ENCODE results near the gene ARHGAP24.
"Not testable (repeated sequence)": the region's sequence is repeated elsewhere in the genome, so short reads cannot be mapped to it uniquely, and the experiment has no call there.

Gene ARHGAP24

GRCh38 chr4:85486425-85487086 lies 11.6 kb downstream of the ARHGAP24 start:
- DNase-seq = no peak

GRCh38 chr4:85488416-85488815 lies 13.5 kb downstream of the ARHGAP24 start:
- no peak for DNase-seq

GRCh38 chr4:85489273-85489981 lies 14.5 kb downstream of the ARHGAP24 start:
- DNase-seq = no peak

GRCh38 chr4:85491527-85491926 lies 16.6 kb downstream of the ARHGAP24 start:
- no peak for DNase-seq

- no peak for DNase-seq
Observed at GRCh38 chr4:85492336-85492735, 17.4 kb downstream of the ARHGAP24 start.

GRCh38 chr4:85495621-85496020 lies 20.7 kb downstream of the ARHGAP24 start:
- no peak for DNase-seq

GRCh38 chr4:85496126-85496849 lies 21.3 kb downstream of the ARHGAP24 start:
- DNase-seq = no peak

GRCh38 chr4:85496933-85497332 lies 22.0 kb downstream of the ARHGAP24 start:
- DNase-seq = no peak

- DNase-seq = no peak
Observed at GRCh38 chr4:85498068-85498733, 23.3 kb downstream of the ARHGAP24 start.

GRCh38 chr4:85499573-85499972 lies 24.6 kb downstream of the ARHGAP24 start:
- DNase-seq = no peak

- no peak for DNase-seq
Observed at GRCh38 chr4:85500110-85500867, 25.3 kb downstream of the ARHGAP24 start.

- not testable (repeated sequence) for DNase-seq
Observed at GRCh38 chr4:85501145-85501544, 26.2 kb downstream of the ARHGAP24 start.

- no peak for DNase-seq
Observed at GRCh38 chr4:85508654-85509053, 33.7 kb downstream of the ARHGAP24 start.

GRCh38 chr4:85509882-85510631 lies 35.1 kb downstream of the ARHGAP24 start:
- DNase-seq = no peak

GRCh38 chr4:85510632-85510984 lies 35.7 kb downstream of the ARHGAP24 start:
- no peak for DNase-seq

GRCh38 chr4:85512446-85513205 lies 37.7 kb downstream of the ARHGAP24 start:
- no peak for DNase-seq

GRCh38 chr4:85514117-85514516 lies 39.2 kb downstream of the ARHGAP24 start:
- DNase-seq = no peak

- DNase-seq = no peak
Observed at GRCh38 chr4:85514783-85515182, 39.8 kb downstream of the ARHGAP24 start.

GRCh38 chr4:85515701-85516100 lies 40.8 kb downstream of the ARHGAP24 start:
- DNase-seq = no peak

GRCh38 chr4:85518526-85518925 lies 43.6 kb downstream of the ARHGAP24 start:
- DNase-seq = not testable (repeated sequence)
